Lung (tissue), 12 donors: ENCODE results near the gene TK2. TPM values are rescaled to one million over a fixed set of nuclear protein-coding genes. Genes with fewer than 3 reads are reported as not detected.

Source experiments
- ATAC-seq: fragments of 200-7000 bp; cut with Tn5 transposase; one replicate; pipeline ENCODE4 v1.9.1; 2020; ENCODE audit warnings: moderate number of reproducible peaks; ENCODE audit not compliant: insufficient read depth, low FRiP score
- DNase-seq, 3 donors: peaks; one replicate each; pipeline ENCODE4 v3.0.0-alpha.2; 2013 to 2017
- H3K27ac ChIP-seq, 2 donors: one replicate each; pipeline ENCODE4 v1.5.1; 2013; ENCODE audit warnings: mild to moderate bottlenecking in 2 of 2, moderate library complexity in 2 of 2, control low read depth in 1 of 2, inconsistent platforms in 1 of 2, low read depth in 1 of 2, low read length in 1 of 2
- H3K27me3 ChIP-seq, 3 donors: one replicate each; pipeline ENCODE4 v1.5.1; 2013; ENCODE audit warnings: low read length in 2 of 3; ENCODE audit not compliant: control insufficient read depth in 3 of 3, insufficient read depth in 3 of 3
- H3K36me3 ChIP-seq, 4 donors: one replicate each; pipeline ENCODE4 v1.5.1; 2013; ENCODE audit warnings: low read length in 4 of 4, mild to moderate bottlenecking in 1 of 4, moderate library complexity in 1 of 4; ENCODE audit not compliant: control insufficient read depth in 4 of 4, insufficient read depth in 4 of 4
- H3K4me1 ChIP-seq, 5 donors: one replicate each; pipeline ENCODE4 v1.5.1; 2013; ENCODE audit warnings: low read length in 5 of 5, mild to moderate bottlenecking in 2 of 5, moderate library complexity in 1 of 5; ENCODE audit not compliant: control insufficient read depth in 5 of 5, insufficient read depth in 5 of 5
- H3K4me3 ChIP-seq: one replicate; pipeline ENCODE4 v1.5.1; 2013; ENCODE audit warnings: mild to moderate bottlenecking, control low read depth, moderate library complexity
- H3K9ac ChIP-seq, 2 donors: one replicate each; pipeline ENCODE4 v1.5.1; 2013; ENCODE audit warnings: low read length in 2 of 2, control low read depth in 1 of 2; ENCODE audit not compliant: insufficient read depth in 1 of 2
- H3K9me3 ChIP-seq, 4 donors: one replicate each; pipeline ENCODE4 v1.5.1; 2013; ENCODE audit warnings: low read length in 3 of 4, mild to moderate bottlenecking in 1 of 4, moderate library complexity in 1 of 4; ENCODE audit not compliant: control insufficient read depth in 4 of 4, insufficient read depth in 3 of 4
- WGBS, 2 donors: extraction: QIAGEN DNeasy Blood & Tissue Kit; methylation state at CpG; one replicate each; pipeline ENCODE4 v1.1.7; 2013; 5-methylcytosine and 5-hydroxymethylcytosine counted together
- polyA plus RNA-seq, 2 donors: library from polyadenylated mRNA; stranded (reverse); fragments of 200-250 nt; gene quantifications; one replicate each; pipeline ENCODE4 v1.2.1, GENCODE V29; 2013
- total RNA-seq, 2 donors: library from RNA; depleted of rRNA in 1 of 2; stranded (reverse); fragments of >200 nt in 1 of 2; gene quantifications; one replicate each; pipeline ENCODE4 v1.2.1, GENCODE V29; 2014 to 2021
- TF ChIP-seq, protein P1 (sequence below): IDR thresholded peaks from 2 replicates; pipeline ENCODE4 v1.5.1; 2012; ENCODE audit warnings: mild to moderate bottlenecking; ENCODE audit errors: control extremely low read depth, extremely low read depth
- donor health status: control.
- donor health status: control.
- donor health status: Bipolar disorder and iron deficiency.
- donor health status: healthy.
- donor health status: DM: yes; HTN: yes; CAD: no.

TK2 gene
- total and polyA plus RNA-seq, 4 donors: 13.1 to 37.7 (median 25.0) TPM

DNA sequence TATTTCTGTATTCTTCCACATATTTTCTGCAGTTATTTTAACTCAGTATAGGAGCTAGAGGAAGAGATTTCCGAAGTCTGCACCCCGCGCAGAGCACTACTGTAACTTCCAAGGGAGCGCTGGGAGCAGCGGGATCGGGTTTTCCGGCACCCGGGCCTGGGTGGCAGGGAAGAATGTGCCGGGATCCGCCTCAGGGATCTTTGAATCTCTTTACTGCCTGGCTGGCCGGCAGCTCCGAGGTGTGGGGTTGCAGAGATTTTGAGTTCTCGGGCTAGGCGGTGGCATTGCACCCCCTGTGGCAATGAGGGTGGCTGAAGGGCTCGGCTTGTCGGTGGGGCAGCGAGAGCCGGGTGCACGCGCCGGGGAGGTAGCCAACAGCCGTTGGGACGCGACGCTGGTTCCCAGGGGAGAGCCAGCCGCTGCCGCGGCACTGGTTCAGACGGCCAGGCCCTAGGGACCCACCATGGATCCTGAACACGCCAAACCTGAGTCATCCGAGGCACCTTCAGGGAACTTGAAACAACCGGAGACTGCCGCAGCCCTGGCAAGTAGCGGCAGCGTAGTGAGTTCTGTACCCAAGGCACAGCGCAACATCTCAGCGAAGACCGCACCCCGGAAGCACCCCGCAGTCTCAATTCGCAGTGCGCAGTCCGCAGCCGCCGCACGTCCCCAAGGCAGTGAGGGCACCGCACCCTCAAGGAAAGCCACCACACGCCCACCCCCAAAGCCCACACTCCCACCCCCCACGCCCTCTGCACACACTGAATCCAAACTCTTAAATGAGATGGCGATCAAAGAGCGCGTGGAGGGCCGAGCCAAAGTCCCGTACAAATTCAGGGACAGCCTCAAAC is 16.4 kb upstream of the TK2 start, which contains the start of gene CMTM1:
TSS of gene CMTM1 (plus strand) at position 389 of the 851 bp plus-strand sequence. CDS start at position 464, 75 bp downstream.
- Histone ChIP-seq H3K27ac (no peak within 1 kb of the TSS), H3K27me3 (no peaks in the 10 kb centered on the region), H3K9me3 (peaks cover 0 to 2% (median 0%) of the 10 kb centered on the region in 4 donors), H3K4me3 (no peak within 1 kb of the TSS), H3K4me1 (peaks cover 0 to 2% (median 0%) of the 10 kb centered on the region in 5 donors), H3K36me3 (peaks cover 0 to 21% (median 17%) of the 10 kb centered on the region in 4 donors), H3K9ac (no peak within 1 kb of the TSS)
- no peak for ATAC-seq
- TF ChIP-seq, protein P1, sequence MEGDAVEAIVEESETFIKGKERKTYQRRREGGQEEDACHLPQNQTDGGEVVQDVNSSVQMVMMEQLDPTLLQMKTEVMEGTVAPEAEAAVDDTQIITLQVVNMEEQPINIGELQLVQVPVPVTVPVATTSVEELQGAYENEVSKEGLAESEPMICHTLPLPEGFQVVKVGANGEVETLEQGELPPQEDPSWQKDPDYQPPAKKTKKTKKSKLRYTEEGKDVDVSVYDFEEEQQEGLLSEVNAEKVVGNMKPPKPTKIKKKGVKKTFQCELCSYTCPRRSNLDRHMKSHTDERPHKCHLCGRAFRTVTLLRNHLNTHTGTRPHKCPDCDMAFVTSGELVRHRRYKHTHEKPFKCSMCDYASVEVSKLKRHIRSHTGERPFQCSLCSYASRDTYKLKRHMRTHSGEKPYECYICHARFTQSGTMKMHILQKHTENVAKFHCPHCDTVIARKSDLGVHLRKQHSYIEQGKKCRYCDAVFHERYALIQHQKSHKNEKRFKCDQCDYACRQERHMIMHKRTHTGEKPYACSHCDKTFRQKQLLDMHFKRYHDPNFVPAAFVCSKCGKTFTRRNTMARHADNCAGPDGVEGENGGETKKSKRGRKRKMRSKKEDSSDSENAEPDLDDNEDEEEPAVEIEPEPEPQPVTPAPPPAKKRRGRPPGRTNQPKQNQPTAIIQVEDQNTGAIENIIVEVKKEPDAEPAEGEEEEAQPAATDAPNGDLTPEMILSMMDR: no peak
- 95 to 99% methylated on average over 49 to 54 of the region's 54 CpGs for WGBS, 2 donors
- no peak for DNase-seq

DNA sequence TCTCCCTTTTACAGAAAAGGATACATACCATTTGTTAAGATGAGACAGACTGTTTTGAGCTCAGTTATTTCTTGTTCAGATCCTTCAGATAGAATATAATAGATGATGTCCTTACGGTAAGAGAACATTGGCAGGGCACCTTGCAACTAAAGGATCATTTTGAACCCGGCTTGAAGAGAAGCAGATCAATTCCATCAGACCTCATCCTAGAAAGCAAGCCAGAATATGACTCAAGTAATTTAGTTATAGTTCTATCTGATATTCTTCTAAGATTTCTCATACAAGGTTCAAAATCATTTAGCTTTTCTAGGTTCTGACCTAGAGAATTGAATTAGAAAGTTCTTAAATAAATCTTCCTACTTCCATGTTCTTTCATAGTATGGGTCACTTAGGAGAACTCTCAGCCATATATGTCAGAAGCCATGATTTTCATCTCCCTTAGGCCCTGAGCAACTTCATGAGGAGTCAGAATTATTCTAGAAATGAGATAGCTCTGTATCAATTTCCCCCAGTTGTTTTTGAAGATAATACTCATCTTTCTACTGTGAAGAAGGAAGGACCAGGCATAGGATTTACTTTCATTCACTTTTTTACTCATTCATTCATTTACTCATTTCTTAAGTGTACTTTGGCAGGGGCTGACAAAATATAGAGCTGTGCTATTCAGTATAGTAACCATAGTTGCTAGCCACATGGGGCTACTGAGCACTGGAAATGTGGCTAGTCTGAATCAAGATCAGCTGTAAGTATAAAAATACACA is 13.8 kb upstream of the TK2 start:
- Histone ChIP-seq H3K4me3 (no peak overlapping the region), H3K9ac (no peak overlapping the region), H3K9me3 (peaks cover 0 to 2% (median 0%) of the 10 kb centered on the region in 4 donors), H3K27me3 (no peaks in the 10 kb centered on the region), H3K36me3 (peaks cover 0 to 24% (median 23%) of the 10 kb centered on the region in 4 donors), H3K4me1 (no peaks in the 10 kb centered on the region), H3K27ac (no peak overlapping the region)
- TF ChIP-seq, protein P1: no peak
- no peak for ATAC-seq
- WGBS, 2 donors: 87 to 95% methylated on average over 2 of the region's 2 CpGs
- no peak for DNase-seq

DNA sequence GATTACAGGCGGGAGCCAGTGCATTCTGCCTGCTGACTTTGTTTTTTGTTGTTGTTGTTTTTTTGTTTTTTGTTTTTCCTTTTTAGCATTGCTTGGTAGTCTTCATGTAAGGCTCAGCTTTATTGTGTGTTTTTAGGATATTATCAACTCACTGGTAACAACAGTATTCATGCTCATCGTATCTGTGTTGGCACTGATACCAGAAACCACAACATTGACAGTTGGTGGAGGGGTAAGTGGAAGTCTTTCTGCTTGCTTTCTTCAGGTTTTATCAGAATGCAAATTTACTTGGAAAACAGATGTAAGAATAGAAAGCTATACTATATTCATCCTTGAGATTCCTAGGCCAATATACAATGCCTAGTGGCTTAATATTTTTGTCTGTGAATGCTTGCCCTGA is 13.1 kb upstream of the TK2 start:
- Histone ChIP-seq H3K27ac (no peak overlapping the region), H3K27me3 (no peaks in the 10 kb centered on the region), H3K4me1 (no peaks in the 10 kb centered on the region), H3K36me3 (peaks cover 0 to 29% (median 23%) of the 10 kb centered on the region in 4 donors), H3K9me3 (peaks cover 0 to 2% (median 0%) of the 10 kb centered on the region in 4 donors), H3K9ac (no peak overlapping the region), H3K4me3 (no peak overlapping the region)
- TF ChIP-seq, protein P1: no peak
- 62 to 88% methylated on average over 2 of the region's 2 CpGs for WGBS, 2 donors
- DNase-seq (no peak), ATAC-seq (no peak)
